Activated CD8-positive, alpha-beta memory T cell treated with anti-CD3 and anti-CD28 coated beads, Interleukin-2, amount 50 U/mL, for 24 hours (primary cell): ENCODE measurements around the gene NDUFB4.
"Not testable (repeated sequence)": the region's sequence is repeated elsewhere in the genome, so short reads cannot be mapped to it uniquely, and the experiment has no call there.

Experiments
- DNase-seq: peaks from one replicate; pipeline ENCODE4 v3.0.0-alpha.2; 2020; ENCODE audit errors: extremely low read depth

The NDUFB4 gene

DNA sequence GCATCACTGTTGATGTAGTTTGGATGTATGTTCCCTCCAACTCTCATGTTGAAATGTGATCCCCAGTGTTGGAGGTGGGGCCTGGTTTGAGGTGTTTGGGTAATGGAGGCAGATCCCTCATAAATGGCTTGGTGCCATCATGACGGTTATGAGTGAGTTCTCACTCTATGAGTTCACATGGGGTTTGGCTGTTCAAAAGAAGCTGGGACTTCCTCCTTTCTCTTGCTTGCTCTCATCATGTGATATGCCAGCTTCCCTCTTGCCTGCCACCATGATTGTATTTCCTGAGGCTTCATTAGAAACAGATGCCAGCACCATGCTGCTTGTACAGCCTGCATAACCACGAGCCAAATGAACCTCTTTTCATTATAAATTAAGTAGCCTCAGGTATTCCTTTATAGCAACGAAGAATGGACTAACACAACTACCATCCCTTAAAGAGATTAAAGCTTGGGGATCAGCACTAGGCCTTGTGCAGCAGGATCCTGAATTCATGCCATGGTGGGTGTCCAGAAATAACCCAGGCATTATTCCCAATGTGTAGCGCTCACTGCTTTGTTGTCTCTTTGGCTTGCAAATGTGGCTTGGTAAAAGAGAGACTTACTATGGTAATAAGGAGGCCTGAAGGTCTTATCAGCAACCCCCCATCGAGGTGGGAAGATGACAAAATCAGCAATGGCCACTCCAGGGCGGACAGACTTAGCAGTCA lies 41.9 kb downstream of the NDUFB4 start:
- no peak for DNase-seq

DNA sequence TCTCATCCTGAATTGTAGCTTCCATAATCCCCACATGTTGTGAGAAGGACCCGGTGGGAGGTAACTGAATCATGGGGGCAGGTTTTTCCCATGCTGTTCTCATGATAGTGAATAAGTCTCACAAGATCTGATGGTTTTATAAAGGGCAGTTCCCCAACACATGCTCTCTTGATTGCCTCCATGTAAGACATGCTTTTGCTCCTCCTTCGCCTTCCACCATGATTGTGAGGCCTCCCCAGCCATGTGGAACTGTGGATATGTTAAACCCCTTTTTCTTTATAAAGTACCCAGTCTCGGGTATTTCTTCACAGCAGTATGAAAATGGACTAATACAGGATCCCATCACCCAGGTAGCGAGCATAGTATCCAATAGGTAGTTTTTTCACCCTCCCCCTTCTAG lies 42.7 kb downstream of the NDUFB4 start:
- not testable (repeated sequence) for DNase-seq

DNA sequence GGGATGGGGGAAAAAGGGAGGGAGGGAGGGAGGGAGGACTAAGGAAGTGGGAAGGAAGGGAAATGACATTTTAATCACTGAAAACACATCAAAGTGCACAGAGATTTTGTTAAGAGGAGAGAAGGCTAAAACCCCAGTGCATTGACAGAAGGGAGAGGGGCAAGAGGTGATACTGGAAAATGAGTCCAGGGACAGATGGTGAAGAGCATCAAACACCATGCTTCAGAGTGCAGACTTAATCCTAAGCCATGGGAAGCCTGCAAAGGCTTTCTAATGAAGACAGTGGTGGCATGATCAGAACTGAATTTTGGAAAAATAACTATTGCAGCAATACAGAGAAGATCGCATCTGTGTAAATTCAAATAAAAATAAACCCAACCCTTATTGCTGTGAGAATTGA lies 44.1 kb downstream of the NDUFB4 start:
- no peak for DNase-seq

DNA sequence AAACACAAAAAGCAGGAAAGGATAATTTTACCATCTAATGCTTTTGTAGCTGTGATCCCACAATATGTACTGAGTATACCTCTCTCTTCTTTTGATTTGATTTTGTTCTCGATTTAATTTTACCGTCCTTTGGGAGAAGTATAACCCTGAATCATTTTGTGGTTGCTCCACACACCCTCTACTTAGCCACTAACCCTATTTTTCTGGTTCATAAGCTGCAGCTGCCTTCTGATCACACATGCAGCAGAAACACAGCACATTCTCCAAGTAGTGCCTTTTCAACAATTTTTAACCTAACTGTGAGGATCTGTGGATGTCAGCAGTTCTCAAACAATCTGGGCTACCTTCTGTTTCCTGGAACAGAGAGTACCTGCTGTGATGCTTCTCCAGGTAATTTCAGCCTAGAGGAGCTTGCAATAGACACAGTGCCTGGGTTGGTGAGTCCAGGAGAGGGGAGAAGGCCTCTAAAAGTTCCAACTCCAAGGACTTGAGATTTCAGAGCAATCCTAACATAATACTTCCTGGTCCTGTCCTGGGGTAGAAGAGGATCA lies 45.6 kb downstream of the NDUFB4 start:
- DNase-seq, result no peak

DNA sequence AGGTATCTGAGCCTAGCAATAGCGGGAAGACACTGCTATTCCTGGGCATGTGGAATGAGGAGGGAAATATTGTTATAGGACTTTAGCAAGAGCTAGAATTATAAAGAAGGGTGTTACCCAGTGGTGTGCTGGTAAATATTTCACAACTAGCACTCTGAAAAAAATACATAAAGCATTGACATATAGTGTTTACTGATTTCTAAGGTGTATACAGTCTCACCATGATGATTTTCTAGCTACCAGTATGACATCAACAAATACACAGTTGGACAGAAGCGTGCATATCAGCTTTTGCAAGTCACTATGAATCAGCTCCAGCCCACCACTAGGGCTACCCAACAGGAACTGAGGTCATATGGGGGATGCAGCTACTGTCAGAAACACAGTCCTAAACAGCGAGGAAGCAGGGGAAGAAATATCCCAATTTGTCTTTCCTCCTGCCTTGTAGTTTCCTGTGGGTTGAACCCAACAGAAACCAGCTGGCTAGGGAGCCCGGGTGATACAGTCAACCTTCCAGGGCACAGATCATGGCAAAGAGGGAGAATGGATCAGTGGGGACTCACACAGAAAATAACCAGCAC lies 46.3 kb downstream of the NDUFB4 start:
- DNase-seq, result no peak

DNA sequence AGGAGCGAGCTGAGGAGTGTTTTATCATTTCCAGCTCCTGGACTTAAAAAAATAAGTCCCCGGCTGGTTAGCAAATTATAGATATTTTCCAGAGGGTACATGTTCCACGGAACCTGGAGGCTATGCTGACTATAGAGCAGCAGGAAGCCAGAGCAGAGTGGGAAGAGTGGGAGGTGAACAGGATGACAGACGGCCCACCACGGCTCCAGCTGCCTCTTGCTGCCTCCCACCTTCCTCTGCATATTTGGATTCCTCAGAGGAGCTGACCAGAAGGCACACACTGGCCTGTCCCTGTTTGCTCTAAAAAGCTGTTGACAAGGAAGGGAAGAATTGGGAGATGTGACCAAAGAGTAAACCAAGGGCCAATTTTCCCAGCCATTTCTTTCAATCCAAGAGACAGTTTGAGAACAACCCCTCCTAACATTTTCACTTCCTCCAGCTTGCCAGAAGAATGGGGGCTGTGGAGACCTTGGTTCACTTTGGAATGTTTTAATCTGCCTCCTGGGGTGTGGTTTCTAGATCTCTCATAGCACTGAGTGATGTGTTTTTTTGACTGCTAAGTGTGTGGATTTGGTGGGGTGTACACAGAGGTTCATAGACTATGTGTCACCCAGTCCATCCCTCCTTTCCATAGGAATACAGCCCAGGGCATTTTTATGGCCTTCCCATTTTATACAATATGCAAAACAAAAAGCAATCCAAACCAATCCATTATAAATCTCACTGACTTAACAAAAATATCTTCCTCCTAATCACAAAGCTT lies 49.1 kb downstream of the NDUFB4 start:
- DNase-seq, result no peak

DNA sequence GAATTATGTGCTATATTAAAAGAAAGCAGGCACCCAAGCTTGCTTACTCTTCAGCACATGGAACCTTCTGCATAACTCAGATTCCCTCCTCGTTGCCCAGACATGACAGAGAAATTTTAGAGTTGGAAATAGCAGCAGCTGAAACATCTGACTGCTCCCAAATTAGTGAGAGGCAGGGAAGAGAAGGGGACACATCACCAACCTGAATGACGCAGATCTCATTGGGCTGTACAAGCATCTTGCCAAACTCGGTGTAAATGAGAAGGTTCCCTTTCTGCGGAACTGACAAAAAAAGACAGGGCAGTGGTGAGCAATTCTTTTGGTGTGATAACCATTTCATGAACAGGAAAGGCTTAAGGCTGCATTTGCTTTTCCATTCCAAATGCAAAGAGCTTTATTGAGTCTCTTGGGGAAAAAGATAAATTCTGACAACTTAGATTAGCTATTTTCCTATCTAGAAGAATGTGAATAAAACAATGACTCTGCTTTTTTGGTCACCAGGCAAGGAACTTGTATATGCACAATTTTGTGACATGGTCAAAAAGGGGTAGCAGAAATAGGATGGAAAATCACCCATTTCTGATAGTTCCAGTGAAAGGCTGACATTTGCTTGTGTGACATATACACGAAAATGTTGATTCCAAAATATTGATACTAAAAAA lies 50.8 kb downstream of the NDUFB4 start:
- no peak for DNase-seq

DNA sequence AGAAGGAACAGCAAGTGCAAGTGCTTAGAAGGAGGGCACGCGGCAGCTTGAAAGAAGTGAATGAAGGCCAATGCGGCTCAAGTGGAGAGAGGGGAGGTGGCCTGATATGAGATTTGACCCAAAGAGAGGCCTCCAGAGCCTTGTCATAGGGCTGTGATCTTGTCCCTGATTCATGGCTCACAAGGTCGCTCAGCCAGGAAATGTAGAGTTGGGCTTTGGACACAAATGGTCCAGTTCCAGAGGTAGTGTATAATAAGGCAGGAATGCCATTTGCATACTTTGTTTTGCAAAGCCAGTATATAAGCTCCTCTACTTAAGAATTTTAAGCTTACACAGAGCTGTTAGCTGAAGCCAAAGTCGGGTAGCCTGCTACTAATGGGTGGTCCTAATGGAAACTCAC lies 52.2 kb downstream of the NDUFB4 start:
- no peak for DNase-seq

DNA sequence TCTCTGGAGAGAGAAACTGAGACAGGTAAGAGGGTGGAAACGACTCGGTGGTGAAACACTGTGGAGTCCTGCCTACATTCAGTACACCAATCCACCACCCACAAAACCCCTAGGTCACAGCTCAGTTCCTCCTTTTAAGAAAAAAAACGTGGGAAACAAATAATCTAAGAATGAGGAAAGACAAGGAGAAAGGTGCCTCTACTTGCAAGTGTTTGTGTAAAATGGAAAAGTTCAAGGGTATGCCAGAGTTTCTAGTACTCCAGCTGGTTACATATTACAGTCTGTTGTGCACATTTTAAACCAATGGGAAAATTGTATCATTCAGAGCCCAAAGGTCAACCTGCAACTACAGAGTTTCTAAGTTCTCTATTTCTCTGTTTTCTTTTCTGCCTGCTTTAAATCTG lies 53.7 kb downstream of the NDUFB4 start:
- no peak for DNase-seq

DNA sequence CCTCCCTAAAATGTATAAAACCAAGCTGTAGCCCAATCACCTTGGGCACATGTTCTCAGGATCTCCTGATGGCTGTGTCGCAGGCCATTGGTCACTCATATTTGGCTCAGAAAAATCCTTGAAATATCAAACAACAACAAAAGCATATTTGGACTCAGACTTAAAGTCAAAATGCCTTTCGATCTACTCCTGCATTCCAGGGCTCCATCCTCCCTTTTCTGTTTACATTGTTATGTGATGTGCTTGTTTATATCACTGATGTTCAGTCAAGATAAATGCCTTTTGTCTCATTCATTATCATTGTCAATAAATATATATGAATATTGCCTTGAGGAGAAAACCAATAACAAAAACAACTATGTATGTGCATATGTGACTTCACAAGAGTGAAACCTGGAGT lies 54.2 kb downstream of the NDUFB4 start:
- DNase-seq, result no peak
